Spinal cord (tissue), 10 donors: ENCODE data around the gene AFAP1L1. TPM values are rescaled to one million over a fixed set of nuclear protein-coding genes. Genes with fewer than 3 reads are reported as not detected.

Experiments
- DNase-seq, 6 donors: peaks; one replicate each; pipeline versions ENCODE4 v3.0.0 to v3.0.0-alpha.2; 2013 to 2015; ENCODE audit warnings: low spot score in 6 of 6, low read depth in 4 of 6
- H3K27ac ChIP-seq: one replicate; pipeline ENCODE4 v1.5.1; 2013; ENCODE audit warnings: low read depth, low read length, control low read depth
- H3K27me3 ChIP-seq: one replicate; pipeline ENCODE4 v1.6.1; 2013; ENCODE audit warnings: low read length; ENCODE audit not compliant: control insufficient read depth, insufficient read depth
- H3K36me3 ChIP-seq: one replicate; pipeline ENCODE4 v1.6.1; 2013; ENCODE audit warnings: low read length; ENCODE audit not compliant: control insufficient read depth, insufficient read depth
- H3K4me1 ChIP-seq: one replicate; pipeline ENCODE4 v1.6.1; 2013; ENCODE audit warnings: low read length; ENCODE audit not compliant: control insufficient read depth, insufficient read depth
- H3K4me3 ChIP-seq: one replicate; pipeline ENCODE4 v1.5.1; 2013; ENCODE audit warnings: low read depth, low read length, control low read depth
- H3K9me3 ChIP-seq: one replicate; pipeline ENCODE4 v1.6.1; 2013; ENCODE audit warnings: low read length; ENCODE audit not compliant: control insufficient read depth, insufficient read depth
- WGBS: methylation state at CpG from one replicate; pipeline ENCODE4 v1.1.5; 2013; ENCODE audit warnings: missing lambda C conversion rate; ENCODE audit not compliant: insufficient coverage; 5-methylcytosine and 5-hydroxymethylcytosine counted together
- polyA plus RNA-seq, 2 donors: library from polyadenylated mRNA; unstranded; fragments of 120-200 nt; gene quantifications; one replicate each; pipeline ENCODE4 v1.2.1, GENCODE V29; 2013; ENCODE audit not compliant: insufficient read length in 2 of 2
- total RNA-seq, 2 donors: library from RNA; depleted of rRNA in 1 of 2; stranded (reverse); fragments of 120-200 nt in 1 of 2; fragments of >200 nt in 1 of 2; gene quantifications; one replicate each; pipeline versions ENCODE4 v1.2.3 to v1.2.4, GENCODE V29; 2013 to 2014
- donor health status: healthy.

AFAP1L1 gene
- total and polyA plus RNA-seq, 4 donors, result 10.8 to 48.6 (median 15.5) TPM

DNA sequence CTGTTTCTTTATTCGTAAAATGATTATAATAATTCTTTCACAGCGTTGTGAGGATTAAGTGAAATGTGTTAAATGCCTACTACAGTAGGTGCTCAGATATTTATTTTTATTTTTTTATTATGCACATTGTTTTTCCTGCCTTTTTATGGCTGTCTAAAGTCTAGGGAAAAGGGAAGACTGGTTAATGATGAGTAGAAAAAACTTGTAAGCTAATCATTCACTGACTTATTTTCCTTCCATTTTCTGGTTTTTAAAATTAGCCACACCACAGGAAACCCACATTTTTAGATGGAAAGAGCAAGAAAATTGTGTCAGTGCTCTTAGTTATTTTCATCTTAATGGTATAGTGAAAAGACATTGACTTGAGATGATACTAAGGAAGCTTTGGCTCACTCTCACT, 82.3 kb downstream of the AFAP1L1 start:
- peaks cover 23% of the 10 kb centered on the region for H3K36me3 ChIP-seq
- no peak overlapping the region for H3K27ac ChIP-seq
- no peaks in the 10 kb centered on the region for H3K27me3 ChIP-seq
- no peak overlapping the region for H3K4me3 ChIP-seq
- no CpG with 5 or more reads among the region's 2 CpGs for WGBS
- H3K9me3 ChIP-seq, result no peaks in the 10 kb centered on the region
- no peak for DNase-seq
- H3K4me1 ChIP-seq, result peaks cover 10% of the 10 kb centered on the region

DNA sequence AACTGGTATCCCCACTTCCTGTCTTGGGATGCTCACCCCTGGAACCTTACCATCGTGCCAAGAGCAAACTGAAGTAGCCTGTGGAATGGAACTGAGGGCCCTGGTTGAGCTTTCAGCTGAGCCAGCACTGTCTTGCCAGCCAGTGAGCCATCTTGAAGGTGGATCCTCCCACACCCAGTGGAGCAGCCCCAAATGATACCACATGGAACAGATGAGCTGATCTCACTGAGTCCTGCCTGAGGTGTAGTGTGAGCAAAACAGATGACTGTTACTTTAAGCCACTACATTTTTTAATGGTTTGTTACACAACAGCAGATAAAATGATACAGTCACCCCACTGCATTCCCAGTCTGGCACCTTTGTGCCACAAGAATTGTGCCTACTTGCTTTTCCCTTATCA, 84.0 kb downstream of the AFAP1L1 start:
- 100% methylated on average over 1 of the region's 1 CpG for WGBS
- no peak overlapping the region for H3K4me3 ChIP-seq
- no peaks in the 10 kb centered on the region for H3K9me3 ChIP-seq
- DNase-seq, result no peak
- no peaks in the 10 kb centered on the region for H3K27me3 ChIP-seq
- H3K36me3 ChIP-seq, result peaks cover 14% of the 10 kb centered on the region
- no peak overlapping the region for H3K27ac ChIP-seq
- H3K4me1 ChIP-seq, result peaks cover 18% of the 10 kb centered on the region

DNA sequence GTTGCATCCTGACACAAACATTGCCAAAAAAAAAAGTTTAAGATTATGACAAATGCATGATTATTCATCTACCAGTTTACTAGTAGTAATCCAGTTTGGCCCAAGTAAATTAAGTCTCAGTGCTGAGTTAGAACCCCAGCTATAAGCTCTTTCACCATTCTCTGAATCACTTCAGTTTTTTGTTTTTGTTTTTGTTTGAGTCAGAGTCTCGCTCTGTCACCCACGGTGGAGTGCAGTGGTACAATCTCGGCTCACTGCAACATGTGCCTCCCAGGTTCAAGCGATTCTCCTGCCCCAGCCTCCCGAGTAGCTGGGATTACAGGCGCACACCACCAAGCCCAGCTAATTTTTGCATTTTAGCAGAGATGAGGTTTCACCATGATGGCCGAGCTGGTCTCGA, 84.7 kb downstream of the AFAP1L1 start:
- DNase-seq, result no peak
- H3K36me3 ChIP-seq, result peaks cover 10% of the 10 kb centered on the region
- H3K4me3 ChIP-seq, result no peak overlapping the region
- H3K9me3 ChIP-seq, result no peaks in the 10 kb centered on the region
- peaks cover 18% of the 10 kb centered on the region for H3K4me1 ChIP-seq
- H3K27me3 ChIP-seq, result no peaks in the 10 kb centered on the region
- H3K27ac ChIP-seq, result no peak overlapping the region
- WGBS, result 90% methylated on average over 8 of the region's 8 CpGs

DNA sequence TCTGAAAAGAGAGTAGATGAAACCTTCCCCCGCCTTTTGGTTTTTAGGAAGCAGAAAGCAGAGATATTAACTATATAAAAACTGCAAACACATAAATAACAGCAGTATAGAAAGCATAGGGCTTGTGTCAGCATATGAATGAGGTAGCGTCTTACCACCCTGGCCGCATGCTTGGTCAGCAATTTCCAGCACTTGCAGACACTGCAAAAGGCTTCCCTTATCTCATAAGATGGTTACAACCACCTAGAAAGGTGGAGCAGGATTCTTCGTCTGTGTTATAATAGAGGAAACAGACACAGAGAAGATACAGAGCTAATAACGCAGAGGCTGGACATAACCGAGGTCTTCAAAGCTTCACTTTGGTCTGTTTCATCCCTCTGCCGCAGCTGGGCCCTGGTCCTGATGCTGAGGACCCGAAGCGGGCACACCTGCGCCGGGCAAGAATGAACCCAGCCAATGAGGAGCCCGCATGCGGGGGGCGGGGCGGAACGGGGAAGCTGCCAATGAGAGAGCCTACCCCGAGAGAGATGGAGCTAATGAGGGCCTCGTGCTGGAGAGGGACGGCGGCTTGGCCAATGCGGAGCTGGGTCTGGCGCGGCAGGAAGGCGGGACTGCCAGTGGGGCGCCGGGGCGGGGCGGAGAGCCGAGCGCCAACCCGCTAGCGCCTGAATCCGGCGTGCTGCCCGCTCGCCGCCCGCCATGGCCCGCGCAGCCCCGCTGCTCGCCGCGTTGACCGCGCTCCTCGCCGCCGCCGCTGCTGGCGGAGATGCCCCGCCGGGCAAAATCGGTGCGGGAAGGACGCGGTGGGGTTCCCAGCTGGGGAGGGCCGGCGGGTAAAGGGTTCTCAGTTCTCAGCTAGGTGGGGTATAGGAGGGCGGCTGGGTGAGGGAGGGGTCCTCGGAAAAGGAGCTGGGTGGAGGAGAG, 86.0 kb downstream of the AFAP1L1 start, which contains the start of gene PCYOX1L:
Gene PCYOX1L (plus strand): TSS at position 677 of the 924 bp plus-strand sequence. CDS start 23 bp downstream, at position 700.
- Histone ChIP-seq H3K4me1 (peaks cover 18% of the 10 kb centered on the region), H3K9me3 (no peaks in the 10 kb centered on the region), H3K27ac (peak within 1 kb of the TSS; percentile 59), H3K36me3 (peaks cover 12% of the 10 kb centered on the region), H3K4me3 (peak within 1 kb of the TSS; percentile 75), H3K27me3 (no peaks in the 10 kb centered on the region)
- DNase-seq, result peak; percentile 86 to 99 (median 92)
- WGBS, result under 1% methylated on average over 58 of the region's 61 CpGs

DNA sequence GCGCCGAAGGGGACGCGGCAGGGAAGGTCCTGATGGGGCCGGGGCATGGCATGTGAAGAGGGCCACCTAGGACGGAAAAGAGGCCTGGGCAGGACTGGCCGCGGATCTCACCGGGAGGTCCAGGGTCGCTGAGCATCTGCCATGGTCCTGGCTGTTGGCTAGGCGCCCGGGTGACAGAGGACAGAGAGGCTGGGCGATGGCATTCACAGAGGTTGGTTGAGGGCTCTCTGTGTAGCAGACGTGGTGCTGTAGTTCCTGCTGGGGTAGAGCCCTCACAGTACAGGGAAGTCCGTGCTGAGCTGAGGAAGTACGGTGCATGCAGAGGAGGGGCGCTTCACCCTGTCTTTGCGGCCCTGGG, 86.6 kb downstream of the AFAP1L1 start:
- peaks cover 18% of the 10 kb centered on the region for H3K4me1 ChIP-seq
- peak overlapping the region; percentile 75 for H3K4me3 ChIP-seq
- peak in 4 of 6 donors; percentile 15 to 75 (median 54) for DNase-seq
- peak overlapping the region; percentile 59 for H3K27ac ChIP-seq
- 1% methylated on average over 15 of the region's 18 CpGs for whole genome bisulfite sequencing
- peaks cover 15% of the 10 kb centered on the region for H3K36me3 ChIP-seq
- H3K27me3 ChIP-seq, result no peaks in the 10 kb centered on the region
- H3K9me3 ChIP-seq, result no peaks in the 10 kb centered on the region

DNA sequence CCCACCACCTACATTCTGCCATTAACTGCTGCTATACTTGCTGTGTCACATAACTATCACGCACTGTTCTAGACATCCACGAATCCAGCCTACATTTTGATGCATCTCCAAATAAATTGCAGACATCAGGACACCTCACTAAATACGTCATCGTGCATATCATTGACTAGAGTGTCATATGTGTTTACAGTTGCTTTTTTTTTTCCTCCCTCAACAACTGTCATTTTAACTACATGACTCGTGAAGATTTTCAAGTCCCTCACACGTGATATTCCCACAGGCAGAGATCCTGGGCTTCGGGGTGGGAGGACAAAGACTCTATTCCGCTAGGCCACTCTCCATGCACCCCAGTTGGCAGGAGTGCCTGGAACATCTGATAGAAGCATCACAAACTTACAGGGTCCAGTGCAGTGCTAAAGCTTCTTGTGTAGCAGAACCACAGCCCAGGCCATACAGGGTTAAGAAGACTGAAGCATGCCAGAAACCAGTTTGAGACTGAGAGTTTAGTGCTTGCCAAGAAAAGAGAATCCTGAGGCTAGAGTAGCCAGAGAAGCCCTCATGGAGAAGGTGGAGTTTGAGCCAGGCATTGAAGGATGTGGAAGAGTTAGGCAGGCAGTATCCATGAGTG, 87.3 kb downstream of the AFAP1L1 start:
- Histone ChIP-seq H3K9me3 (no peaks in the 10 kb centered on the region), H3K36me3 (peaks cover 18% of the 10 kb centered on the region), H3K4me1 (peaks cover 21% of the 10 kb centered on the region), H3K4me3 (peak overlapping the region; percentile 75), H3K27ac (no peak overlapping the region), H3K27me3 (no peaks in the 10 kb centered on the region)
- WGBS, result 79% methylated on average over 3 of the region's 8 CpGs
- peak in 2 of 6 donors; percentile 7 to 56 for DNase-seq

DNA sequence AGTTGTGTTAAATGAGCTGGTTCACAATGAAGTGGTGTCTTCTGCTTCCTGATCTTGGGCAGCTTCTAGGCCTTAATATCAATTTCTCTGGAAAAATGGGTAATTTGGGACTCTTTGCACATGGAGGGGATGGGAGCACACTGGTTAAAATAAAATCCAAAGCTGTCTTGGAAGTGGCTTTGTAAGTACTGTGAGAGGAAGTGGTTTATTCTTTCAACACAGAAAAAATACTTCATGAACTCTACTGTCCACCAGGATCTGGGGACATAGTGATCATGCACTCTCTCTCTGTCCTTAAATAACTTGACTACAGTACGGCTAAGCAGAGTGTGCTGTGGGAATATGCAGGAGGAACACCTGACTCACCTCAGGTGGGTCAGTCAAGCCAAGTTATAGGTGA, 88.6 kb downstream of the AFAP1L1 start:
- Histone ChIP-seq H3K27ac (no peak overlapping the region), H3K4me3 (no peak overlapping the region), H3K27me3 (no peaks in the 10 kb centered on the region), H3K9me3 (no peaks in the 10 kb centered on the region), H3K4me1 (peaks cover 29% of the 10 kb centered on the region), H3K36me3 (peaks cover 16% of the 10 kb centered on the region)
- no peak for DNase-seq
- 83% methylated on average over 1 of the region's 1 CpG for WGBS

DNA sequence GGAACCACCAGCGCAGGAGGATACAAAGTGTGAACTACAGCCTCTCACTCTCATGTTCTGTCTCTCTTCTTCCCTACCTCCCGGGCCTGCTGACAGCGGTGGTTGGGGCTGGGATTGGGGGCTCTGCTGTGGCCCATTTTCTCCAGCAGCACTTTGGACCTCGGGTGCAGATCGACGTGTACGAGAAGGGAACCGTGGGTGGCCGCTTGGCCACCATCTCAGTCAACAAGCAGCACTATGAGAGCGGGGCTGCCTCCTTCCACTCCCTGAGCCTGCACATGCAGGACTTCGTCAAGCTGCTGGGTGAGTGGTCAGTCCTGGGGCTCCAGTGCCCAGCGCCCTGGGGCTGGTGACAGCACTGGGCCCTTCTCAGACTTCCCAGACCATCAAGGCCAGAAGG, 90.9 kb downstream of the AFAP1L1 start:
- 92% methylated on average over 10 of the region's 12 CpGs for WGBS
- Histone ChIP-seq H3K27ac (no peak overlapping the region), H3K36me3 (peaks cover 24% of the 10 kb centered on the region), H3K4me3 (no peak overlapping the region), H3K4me1 (peaks cover 33% of the 10 kb centered on the region), H3K9me3 (no peaks in the 10 kb centered on the region), H3K27me3 (no peaks in the 10 kb centered on the region)
- no peak for DNase-seq

DNA sequence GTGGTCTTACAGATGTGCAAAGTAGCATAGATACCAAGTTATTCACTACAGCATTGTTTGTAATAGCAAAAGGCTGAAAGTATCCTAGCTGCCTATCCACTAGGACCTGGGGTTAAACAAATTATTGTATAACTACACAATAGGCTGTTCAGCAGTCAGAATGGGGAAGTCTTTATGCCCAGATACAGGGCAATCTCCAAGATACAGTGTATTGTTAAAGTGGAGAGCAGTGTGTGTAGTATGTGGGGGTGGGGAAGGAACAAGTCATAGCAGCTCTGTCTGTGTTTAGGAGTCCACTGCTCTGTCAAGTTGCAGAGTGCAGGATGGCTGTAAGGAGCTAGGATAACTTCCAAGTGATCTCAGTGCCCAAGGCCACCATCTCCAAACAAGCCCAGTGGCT, 91.7 kb downstream of the AFAP1L1 start:
- Histone ChIP-seq H3K27ac (no peak overlapping the region), H3K9me3 (no peaks in the 10 kb centered on the region), H3K4me1 (peaks cover 33% of the 10 kb centered on the region), H3K36me3 (peaks cover 29% of the 10 kb centered on the region), H3K4me3 (no peak overlapping the region), H3K27me3 (no peaks in the 10 kb centered on the region)
- no peak for DNase-seq
